Colonic mucosa (tissue), 4 donors: ENCODE results near the gene FBXO3. TPM values are rescaled to one million over a fixed set of nuclear protein-coding genes. Genes with fewer than 3 reads are reported as not detected.

Source experiments
- DNase-seq: peaks from one replicate; pipeline ENCODE4 v3.0.0-alpha.2; 2020
- H3K27ac ChIP-seq: fragments of 200-600 bp; one replicate; pipeline ENCODE4 v1.8.0; 2021
- H3K27me3 ChIP-seq: fragments of 200-600 bp; one replicate; pipeline ENCODE4 v1.8.0; 2021
- H3K36me3 ChIP-seq: fragments of 200-600 bp; one replicate; pipeline ENCODE4 v1.8.0; 2021
- H3K4me1 ChIP-seq: fragments of 200-600 bp; one replicate; pipeline ENCODE4 v1.8.0; 2021; ENCODE audit warnings: mild to moderate bottlenecking
- H3K4me3 ChIP-seq: fragments of 200-600 bp; one replicate; pipeline ENCODE4 v1.8.0; 2021
- H3K9ac ChIP-seq, 2 donors: one replicate each; pipeline ENCODE4 v1.7.0; 2013; ENCODE audit warnings: control low read depth in 2 of 2, low read depth in 2 of 2, low read length in 2 of 2
- H3K9me3 ChIP-seq: fragments of 200-600 bp; one replicate; pipeline ENCODE4 v1.8.0; 2021
- CTCF ChIP-seq: fragments of 200-600 bp; IDR thresholded peaks from one replicate; pipeline ENCODE4 v1.8.0; 2022; ENCODE audit warnings: antibody characterized with exemption, mild to moderate bottlenecking
- intact Hi-C: fragments of 100-400 bp; cut with DNase I; formaldehyde crosslinking; loops from one replicate; pipeline ENCODE4 v1.14.1; 2022
- total RNA-seq, 2 donors: library from RNA; stranded (reverse); fragmentation: NEBNext Ultra II Directional in 1 of 2; extraction: Animal tissue kit (Norgen Biotek cat#: 25700) in 1 of 2; gene quantifications; one replicate each; pipeline ENCODE4 v1.2.1, GENCODE V29; 2021
- donor health status: healthy.
- donor health status: DM: no; HTN: no; CAD: no.
- donor health status: DM: no; HTN: no; CAD: no.

Gene FBXO3
- total RNA-seq, 2 donors from 2014 or later = 30.0 to 36.9 TPM

GRCh38 chr11:33741806-33742205, 32.5 kb downstream of the FBXO3 start:
- TF ChIP-seq CTCF = no peak
- no peak for DNase-seq
- no peaks in the 10 kb centered on the region for H3K36me3 ChIP-seq
- no peak overlapping the region for H3K4me3 ChIP-seq
- H3K27me3 ChIP-seq = no peaks in the 10 kb centered on the region
- intact Hi-C loops = no loop called here
- H3K4me1 ChIP-seq = no peaks in the 10 kb centered on the region
- H3K9me3 ChIP-seq = no peaks in the 10 kb centered on the region
- no peak overlapping the region for H3K9ac ChIP-seq
- no peak overlapping the region for H3K27ac ChIP-seq

GRCh38 chr11:33737362-33737821, 36.9 kb downstream of the FBXO3 start:
- Histone ChIP-seq H3K4me3 (no peak overlapping the region), H3K9me3 (no peaks in the 10 kb centered on the region), H3K4me1 (no peaks in the 10 kb centered on the region), H3K36me3 (no peaks in the 10 kb centered on the region), H3K27me3 (no peaks in the 10 kb centered on the region), H3K27ac (peak overlapping the region; percentile 93), H3K9ac (peak overlapping the region in 1 of 2 donors; percentile 91)
- no peak for DNase-seq
- intact Hi-C loops = loop anchor here (5.0 kb wide), 1 partner anchor 365 kb away; no protein-coding TSS in a partner anchor
- TF ChIP-seq CTCF = no peak

GRCh38 chr11:33736148-33736812, 38.0 kb downstream of the FBXO3 start, which contains the start of gene CD59:
Gene CD59 (minus strand): TSS chr11:33736423. CDS start chr11:33722445, 13,978 bp downstream.
- Histone ChIP-seq H3K4me1 (peaks cover 9% of the 10 kb centered on the region), H3K36me3 (no peaks in the 10 kb centered on the region), H3K27me3 (no peaks in the 10 kb centered on the region), H3K4me3 (peak within 1 kb of the TSS; percentile 90), H3K27ac (peak within 1 kb of the TSS; percentile 93), H3K9ac (peak within 1 kb of the TSS; percentile 91 to 94), H3K9me3 (no peaks in the 10 kb centered on the region)
- peak; percentile 98 for DNase-seq
- TF ChIP-seq CTCF = no peak
- intact Hi-C loops = loop anchor here (5.0 kb wide), 1 partner anchor 364 kb away; no protein-coding TSS in a partner anchor

GRCh38 chr11:33735271-33736147, 38.8 kb downstream of the FBXO3 start:
- Histone ChIP-seq H3K4me1 (peaks cover 10% of the 10 kb centered on the region), H3K9me3 (no peaks in the 10 kb centered on the region), H3K9ac (peak overlapping the region; percentile 91 to 94), H3K27ac (peak overlapping the region; percentile 93), H3K36me3 (no peaks in the 10 kb centered on the region), H3K27me3 (no peaks in the 10 kb centered on the region), H3K4me3 (peak overlapping the region; percentile 90)
- intact Hi-C loops = loop anchor here (5.0 kb wide), 1 partner anchor 363 kb away; no protein-coding TSS in a partner anchor
- no peak for TF ChIP-seq CTCF
- peak; percentile 71 for DNase-seq
